K562 (cell line): ENCODE measurements around the gene NSF. TPM values are rescaled to one million over a fixed set of nuclear protein-coding genes. Genes with fewer than 3 reads are reported as not detected.

Source experiments
- ARID4B ChIP-seq: sonication (generic); formaldehyde crosslinking; IDR thresholded peaks from 2 replicates; pipeline ENCODE4 v1.8.0; 2022; ENCODE audit warnings: mild to moderate bottlenecking, missing genetic modification reagents
- CREM ChIP-seq: IDR thresholded peaks from 2 replicates; pipeline ENCODE4 v1.6.1; 2014; ENCODE audit warnings: antibody characterized with exemption, low read depth
- PATZ1 ChIP-seq: fragments of 250-450 bp; sonication (Bioruptor Pico); IDR thresholded peaks from 2 replicates; pipeline ENCODE4 v1.5.0; 2020; ENCODE audit warnings: mild to moderate bottlenecking, borderline replicate concordance
- PRDM10 ChIP-seq: fragments of 450-650 bp; IDR thresholded peaks from 2 replicates; pipeline ENCODE4 v1.6.1; 2018; ENCODE audit not compliant: partially characterized antibody
- RBFOX2 ChIP-seq: fragments of 200-400 bp; formaldehyde crosslinking; IDR thresholded peaks from 2 replicates; pipeline ENCODE4 v1.6.1; 2017; ENCODE audit warnings: low read depth, mild to moderate bottlenecking, low read length, moderate library complexity
- STAT5B ChIP-seq: fragments of 250-450 bp; sonication (Bioruptor Pico); IDR thresholded peaks from 2 replicates; pipeline ENCODE4 v1.8.0; 2021; ENCODE audit warnings: mild to moderate bottlenecking, inconsistent platforms
- TGIF2 ChIP-seq: sonication (generic); formaldehyde crosslinking; IDR thresholded peaks from 2 replicates; pipeline ENCODE4 v1.8.1; 2022; ENCODE audit warnings: mild to moderate bottlenecking, missing genetic modification reagents, moderate library complexity
- ZNF212 ChIP-seq: fragments of 450-650 bp; formaldehyde crosslinking; IDR thresholded peaks from 2 replicates; pipeline ENCODE4 v1.4.0; 2020; ENCODE audit warnings: mild to moderate bottlenecking
- ZSCAN29 ChIP-seq: fragments of 450-650 bp; IDR thresholded peaks from 2 replicates; pipeline ENCODE4 v1.6.1; 2017
- polyA plus RNA-seq, 8 experiments: library from polyadenylated mRNA; depleted of rRNA in 4 of 8; stranded (reverse) in 5 of 8; unstranded in 3 of 8; fragments of >200 nt; fragmentation: Nextera tagmentation in 2 of 8; fragmentation: Illumina TruSeq in 1 of 8; extraction: Ambion mirVana in 2 of 8; extraction: Trizol in 1 of 8; gene quantifications; 2 replicates each; pipeline versions ENCODE4 v1.2.1 to v1.2.3, GENCODE V29; 2011 to 2014; ENCODE audit warnings: inconsistent platforms in 1 of 8, missing spikeins in 1 of 8
- total RNA-seq, 7 experiments: library from RNA; depleted of rRNA in 6 of 7; stranded (reverse); fragments of >200 nt in 6 of 7; fragmentation: Illumina TruSeq in 2 of 7; extraction: Trizol in 2 of 7; gene quantifications; 2 replicates each; pipeline versions ENCODE4 v1.2.1 to v1.2.3, GENCODE V29; 2011 to 2021; ENCODE audit warnings: low replicate concordance in 1 of 7
- TF ChIP-seq, protein P1 (sequence below): sonication (generic); formaldehyde crosslinking; IDR thresholded peaks from 2 replicates; pipeline ENCODE4 v1.8.0; 2022; ENCODE audit warnings: mild to moderate bottlenecking, missing genetic modification reagents

NSF gene
- total and polyA plus RNA-seq, 9 of the 15 experiments (the other 6 are each of a cell fraction or from before 2014, with no cell fraction given): 16.7 to 39.8 (median 36.7) TPM

DNA sequence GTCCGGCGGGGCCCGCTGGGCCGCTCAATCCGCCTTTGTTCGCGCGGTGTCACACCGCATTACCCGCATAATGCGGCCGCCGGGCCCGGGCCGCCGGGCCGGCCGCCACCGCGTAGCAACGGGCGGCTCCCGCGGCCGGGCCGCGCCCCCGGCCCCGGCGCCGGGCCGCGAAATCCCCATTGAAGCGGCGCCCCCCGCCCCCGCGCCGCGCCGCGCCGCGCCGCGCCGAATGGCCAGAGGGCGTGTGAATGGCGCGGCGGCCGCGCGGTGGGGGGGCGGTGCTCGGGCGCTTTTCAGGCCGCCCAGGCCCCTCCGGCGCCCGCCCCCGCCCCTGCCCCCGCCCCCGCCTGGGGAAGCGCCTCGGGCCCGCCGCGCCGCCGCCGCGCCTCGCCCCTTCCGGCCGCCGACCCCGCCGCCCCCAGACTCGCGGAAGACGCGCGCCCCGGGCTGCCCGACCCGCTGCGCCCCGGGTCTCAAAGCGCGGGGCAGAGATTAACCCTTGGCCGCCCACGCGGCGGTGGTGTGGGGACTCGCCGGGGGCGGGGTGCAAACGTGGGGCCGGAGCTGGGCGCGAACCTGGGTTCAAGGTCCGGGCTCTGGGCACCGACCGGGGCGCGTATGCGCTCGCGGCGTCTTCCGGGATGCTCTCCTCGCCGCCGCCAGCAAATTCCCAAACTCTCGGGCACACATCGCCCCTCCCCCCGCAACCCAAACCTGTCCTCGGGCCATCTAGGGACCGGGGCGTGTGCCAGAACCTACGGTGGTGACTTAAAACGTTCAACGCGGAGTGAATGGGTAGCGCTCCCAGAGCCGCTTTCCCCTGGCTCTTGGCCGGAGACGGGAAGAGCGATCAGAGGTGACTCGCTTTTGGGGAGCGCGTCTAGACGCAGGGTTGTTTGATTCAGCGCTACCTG is 181.3 kb downstream of the NSF start (continued):
- TF ChIP-seq PRDM10 (no peak), ZNF212 (CRISPR knock-in tag) (no peak), TGIF2 (CRISPR knock-in tag) (no peak), CREM (peak; percentile 17; the same call in 1 of the 2 replicates), ZSCAN29 (no peak), PATZ1 (no peak), STAT5B (CRISPR knock-in tag) (no peak), RBFOX2 (peak; percentile 67), ARID4B (CRISPR knock-in tag) (peak; percentile 52; the same call in 1 of the 2 replicates)
- TF ChIP-seq, protein P1, sequence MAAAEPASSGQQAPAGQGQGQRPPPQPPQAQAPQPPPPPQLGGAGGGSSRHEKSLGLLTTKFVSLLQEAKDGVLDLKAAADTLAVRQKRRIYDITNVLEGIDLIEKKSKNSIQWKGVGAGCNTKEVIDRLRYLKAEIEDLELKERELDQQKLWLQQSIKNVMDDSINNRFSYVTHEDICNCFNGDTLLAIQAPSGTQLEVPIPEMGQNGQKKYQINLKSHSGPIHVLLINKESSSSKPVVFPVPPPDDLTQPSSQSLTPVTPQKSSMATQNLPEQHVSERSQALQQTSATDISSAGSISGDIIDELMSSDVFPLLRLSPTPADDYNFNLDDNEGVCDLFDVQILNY (CRISPR knock-in tag): no peak
